ENCODE measurements around the gene ASAP2. TPM values are rescaled to one million over a fixed set of nuclear protein-coding genes. Genes with fewer than 3 reads are reported as not detected.
A peak's percentile ranks its signal among the peaks of the same experiment; 100 is the strongest.

The ASAP2 gene
- total RNA-seq, 4 donors from 2014 or later, result 33.2 to 62.1 (median 54.5) TPM

DNA sequence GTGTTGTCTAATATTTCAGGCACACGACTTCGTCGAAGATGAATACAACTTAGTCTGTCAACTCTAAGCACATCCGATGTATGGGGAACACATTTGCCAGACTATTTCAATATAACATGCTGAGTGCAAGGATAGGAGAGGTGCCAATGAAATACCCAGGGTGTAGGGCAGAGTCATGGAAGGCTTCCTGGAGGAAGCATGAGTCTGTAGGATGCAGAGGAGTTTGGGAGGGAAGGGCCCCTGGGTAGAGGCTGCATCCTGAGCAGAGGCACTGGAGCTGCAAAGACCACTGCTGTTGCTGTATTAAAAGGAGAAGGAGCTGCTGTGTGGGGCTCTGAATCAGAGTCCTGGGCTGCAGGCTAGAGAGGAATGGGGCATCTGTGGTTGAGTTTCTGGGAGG is 89.9 kb downstream of the ASAP2 start:
- H3K4me3 ChIP-seq, result no peak overlapping the region
- DNase-seq, result no peak
- WGBS, 2 donors (ENCODE audit: low coverage in 1 of 2), result 96 to 100% methylated on average over 4 of the region's 4 CpGs
- peaks cover 4 to 34% (median 14%) of the 10 kb centered on the region in 4 donors for H3K4me1 ChIP-seq
- peak overlapping the region; percentile 41 to 80 (median 52) for H3K27ac ChIP-seq
- H3K9me3 ChIP-seq, result no peaks in the 10 kb centered on the region
- intact Hi-C loops (cut with DNase I; ENCODE audit: low total_unique reads) (no loop called here), in situ Hi-C loops (cut with MboI; ENCODE audit: low pct_ligation_motif_present in 1 of 4, low pct_unique_long_range_greater_than_20kb in 1 of 4, low sequenced_read_pairs in 3 of 4) (no loop called here)
- no peaks in the 10 kb centered on the region for H3K27me3 ChIP-seq
- H3K36me3 ChIP-seq, result no peaks in the 10 kb centered on the region
- TF ChIP-seq POLR2AphosphoS5 (IDR thresholded peaks at IDR 0.05) (no peak), POLR2A (IDR thresholded peaks at IDR 0.05) (no peak), EP300 (IDR thresholded peaks at IDR 0.05; ENCODE audit: low read depth) (no peak)
- TF ChIP-seq, protein P1, sequence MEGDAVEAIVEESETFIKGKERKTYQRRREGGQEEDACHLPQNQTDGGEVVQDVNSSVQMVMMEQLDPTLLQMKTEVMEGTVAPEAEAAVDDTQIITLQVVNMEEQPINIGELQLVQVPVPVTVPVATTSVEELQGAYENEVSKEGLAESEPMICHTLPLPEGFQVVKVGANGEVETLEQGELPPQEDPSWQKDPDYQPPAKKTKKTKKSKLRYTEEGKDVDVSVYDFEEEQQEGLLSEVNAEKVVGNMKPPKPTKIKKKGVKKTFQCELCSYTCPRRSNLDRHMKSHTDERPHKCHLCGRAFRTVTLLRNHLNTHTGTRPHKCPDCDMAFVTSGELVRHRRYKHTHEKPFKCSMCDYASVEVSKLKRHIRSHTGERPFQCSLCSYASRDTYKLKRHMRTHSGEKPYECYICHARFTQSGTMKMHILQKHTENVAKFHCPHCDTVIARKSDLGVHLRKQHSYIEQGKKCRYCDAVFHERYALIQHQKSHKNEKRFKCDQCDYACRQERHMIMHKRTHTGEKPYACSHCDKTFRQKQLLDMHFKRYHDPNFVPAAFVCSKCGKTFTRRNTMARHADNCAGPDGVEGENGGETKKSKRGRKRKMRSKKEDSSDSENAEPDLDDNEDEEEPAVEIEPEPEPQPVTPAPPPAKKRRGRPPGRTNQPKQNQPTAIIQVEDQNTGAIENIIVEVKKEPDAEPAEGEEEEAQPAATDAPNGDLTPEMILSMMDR (IDR thresholded peaks at IDR 0.05), result no peak

DNA sequence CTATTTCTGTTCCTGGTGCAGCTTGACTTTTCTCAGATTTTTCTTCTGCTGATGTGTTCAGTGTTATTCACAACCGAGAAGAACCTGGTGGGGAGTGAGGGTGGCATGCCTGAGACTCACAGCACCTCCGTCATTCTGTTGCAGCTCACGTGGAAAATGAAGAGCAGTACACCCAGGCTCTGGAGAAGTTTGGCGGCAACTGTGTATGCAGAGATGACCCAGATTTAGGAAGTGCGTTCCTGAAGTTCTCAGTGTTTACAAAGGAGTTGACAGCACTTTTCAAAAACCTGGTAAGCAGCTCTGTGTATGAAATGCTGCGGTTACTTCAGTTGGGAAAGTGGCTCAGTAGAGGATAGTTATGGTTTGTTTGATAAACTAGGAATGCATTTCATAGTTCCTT is 90.5 kb downstream of the ASAP2 start:
- Histone ChIP-seq H3K27ac (peak overlapping the region; percentile 41 to 80 (median 52)), H3K9me3 (no peaks in the 10 kb centered on the region), H3K4me1 (peaks cover 4 to 34% (median 14%) of the 10 kb centered on the region in 4 donors), H3K4me3 (no peak overlapping the region), H3K27me3 (no peaks in the 10 kb centered on the region), H3K36me3 (no peaks in the 10 kb centered on the region)
- TF ChIP-seq, protein P1 (IDR thresholded peaks at IDR 0.05), result no peak
- TF ChIP-seq EP300 (IDR thresholded peaks at IDR 0.05; ENCODE audit: low read depth) (peak; percentile 37), POLR2AphosphoS5 (IDR thresholded peaks at IDR 0.05) (peak in 2 of 3 donors; percentile 52 to 60)
- DNase-seq, result no peak
- intact Hi-C loops (cut with DNase I; ENCODE audit: low total_unique reads) (no loop called here), in situ Hi-C loops (cut with MboI; ENCODE audit: low pct_ligation_motif_present in 1 of 4, low pct_unique_long_range_greater_than_20kb in 1 of 4, low sequenced_read_pairs in 3 of 4) (no loop called here)
- 80 to 86% methylated on average over 1 to 6 of the region's 6 CpGs for WGBS, 2 donors (ENCODE audit: low coverage in 1 of 2)

DNA sequence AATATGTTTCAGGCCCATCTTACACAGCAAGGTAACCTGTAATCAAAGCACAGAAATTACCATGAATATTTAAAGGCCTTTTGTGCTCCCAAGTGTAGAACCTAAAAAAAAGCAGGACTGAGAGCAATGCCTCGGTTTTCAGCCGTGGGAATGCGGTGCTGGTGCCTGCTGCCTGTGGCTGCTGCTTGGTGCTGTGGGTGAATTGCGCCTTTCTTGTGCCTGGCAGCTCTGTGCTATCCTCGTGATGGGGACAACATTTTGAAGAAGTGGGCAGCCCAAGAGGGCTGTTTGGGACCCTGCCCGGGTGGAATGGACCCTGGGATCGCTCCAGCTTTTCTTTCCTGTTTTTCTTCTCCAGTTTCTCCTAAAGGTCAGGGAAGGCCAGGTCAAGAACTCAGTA is 91.2 kb downstream of the ASAP2 start:
- H3K27ac ChIP-seq, result peak overlapping the region; percentile 41 to 80 (median 52)
- no peak overlapping the region for H3K4me3 ChIP-seq
- H3K36me3 ChIP-seq, result no peaks in the 10 kb centered on the region
- H3K27me3 ChIP-seq, result no peaks in the 10 kb centered on the region
- TF ChIP-seq, protein P1 (IDR thresholded peaks at IDR 0.05), result no peak
- TF ChIP-seq POLR2AphosphoS5 (IDR thresholded peaks at IDR 0.05) (no peak), EP300 (IDR thresholded peaks at IDR 0.05; ENCODE audit: low read depth) (no peak), POLR2A (IDR thresholded peaks at IDR 0.05) (no peak)
- 78% methylated on average over 7 of the region's 7 CpGs; no CpG with 5 or more reads in 1 of the 2 donors for WGBS, 2 donors (ENCODE audit: low coverage in 1 of 2)
- in situ Hi-C loops (cut with MboI; ENCODE audit: low pct_ligation_motif_present in 1 of 4, low pct_unique_long_range_greater_than_20kb in 1 of 4, low sequenced_read_pairs in 3 of 4) (no loop called here), intact Hi-C loops (cut with DNase I; ENCODE audit: low total_unique reads) (no loop called here)
- H3K9me3 ChIP-seq, result no peaks in the 10 kb centered on the region
- H3K4me1 ChIP-seq, result peaks cover 4 to 34% (median 14%) of the 10 kb centered on the region in 4 donors
- no peak for DNase-seq

DNA sequence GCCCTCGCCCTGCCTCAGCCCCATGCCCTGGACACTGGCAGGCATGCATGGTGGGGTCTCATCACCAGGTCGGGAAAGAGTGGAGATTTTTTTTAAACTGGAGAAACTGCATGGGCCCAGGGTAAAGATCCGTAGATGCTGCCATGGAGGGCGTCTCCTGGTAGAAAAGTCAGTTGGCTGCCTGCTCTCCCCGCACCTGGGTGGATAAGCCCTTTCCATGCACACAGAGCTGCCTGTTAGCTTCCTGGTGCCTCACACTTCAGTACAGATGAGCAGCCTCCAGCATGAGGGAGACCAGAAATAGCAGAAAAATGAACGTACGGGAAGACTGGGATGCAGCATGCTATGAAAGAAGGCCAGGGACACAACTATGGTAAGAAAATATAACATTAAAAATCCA is 92.0 kb downstream of the ASAP2 start:
- intact Hi-C loops (cut with DNase I; ENCODE audit: low total_unique reads), result no loop called here
- in situ Hi-C loops (cut with MboI; ENCODE audit: low pct_ligation_motif_present in 1 of 4, low pct_unique_long_range_greater_than_20kb in 1 of 4, low sequenced_read_pairs in 3 of 4), result no loop called here
- Histone ChIP-seq H3K27me3 (no peaks in the 10 kb centered on the region), H3K27ac (peak overlapping the region; percentile 41 to 80 (median 52)), H3K4me1 (peaks cover 4 to 34% (median 14%) of the 10 kb centered on the region in 4 donors), H3K4me3 (no peak overlapping the region), H3K9me3 (no peaks in the 10 kb centered on the region), H3K36me3 (no peaks in the 10 kb centered on the region)
- DNase-seq, result no peak
- 88 to 100% methylated on average over 1 to 7 of the region's 7 CpGs for WGBS, 2 donors (ENCODE audit: low coverage in 1 of 2)
- no peak for TF ChIP-seq POLR2A (IDR thresholded peaks at IDR 0.05)
- no peak for TF ChIP-seq EP300 (IDR thresholded peaks at IDR 0.05; ENCODE audit: low read depth)
- TF ChIP-seq POLR2AphosphoS5 (IDR thresholded peaks at IDR 0.05), result no peak
- TF ChIP-seq, protein P1 (IDR thresholded peaks at IDR 0.05), result no peak

All from transverse colon (tissue), 4 donors.